GM18502 (cell line): ENCODE data around the gene POU2AF2.
"Not testable (repeated sequence)": the region's sequence is repeated elsewhere in the genome, so short reads cannot be mapped to it uniquely, and the experiment has no call there.

Source experiments
- ATAC-seq: cut with Tn5 transposase; IDR thresholded peaks from one replicate; pipeline ENCODE4 v1.9.1; 2021; ENCODE audit warnings: mild to moderate bottlenecking; ENCODE audit not compliant: unreplicated experiment, poor library complexity

POU2AF2 gene

DNA sequence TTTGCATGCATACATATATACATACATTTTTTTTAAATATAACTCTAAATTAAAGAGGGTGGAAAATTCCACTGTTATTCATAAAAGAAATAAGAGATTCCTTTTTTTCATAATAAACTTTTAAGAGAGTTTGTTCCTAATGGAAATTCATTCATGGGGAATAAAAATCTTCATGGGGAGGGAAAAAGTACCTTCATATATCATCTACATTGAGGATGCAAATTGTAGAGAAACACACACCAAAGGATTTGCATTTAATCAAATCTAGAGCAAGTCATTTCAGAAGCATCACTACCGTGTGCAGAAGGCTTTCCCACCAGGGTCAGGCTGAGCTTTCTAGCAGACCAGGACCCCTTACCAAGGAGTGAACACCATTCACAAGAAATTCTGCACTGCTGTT lies at the start of gene POU2AF2:
POU2AF2 (plus strand) TSS at position 301 of the 400 bp plus-strand sequence. CDS start 129 bp downstream, outside the sequence.
- no peak for ATAC-seq

GRCh38 chr11:111200010-111200534 lies 45.5 kb upstream of the POU2AF2 start:
- no peak for ATAC-seq

DNA sequence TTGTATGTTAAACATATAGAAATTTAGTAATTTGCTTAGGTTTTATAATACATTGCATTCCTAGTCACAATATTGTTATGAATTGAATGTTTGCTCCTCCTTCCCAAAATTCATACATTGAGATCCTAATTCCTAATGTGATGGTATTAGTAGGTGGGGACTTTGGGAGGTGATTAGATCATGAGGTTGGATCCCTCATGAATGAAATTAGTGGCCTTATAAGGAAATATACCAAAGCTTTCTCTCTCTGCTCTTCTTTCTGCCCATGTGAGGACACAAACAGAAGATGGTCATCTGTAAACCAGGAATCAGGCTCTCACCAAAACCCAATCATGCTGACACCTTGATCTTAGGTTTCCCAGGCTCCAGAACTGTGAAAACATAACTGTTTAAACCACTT lies 41.3 kb upstream of the POU2AF2 start:
- no peak for ATAC-seq

DNA sequence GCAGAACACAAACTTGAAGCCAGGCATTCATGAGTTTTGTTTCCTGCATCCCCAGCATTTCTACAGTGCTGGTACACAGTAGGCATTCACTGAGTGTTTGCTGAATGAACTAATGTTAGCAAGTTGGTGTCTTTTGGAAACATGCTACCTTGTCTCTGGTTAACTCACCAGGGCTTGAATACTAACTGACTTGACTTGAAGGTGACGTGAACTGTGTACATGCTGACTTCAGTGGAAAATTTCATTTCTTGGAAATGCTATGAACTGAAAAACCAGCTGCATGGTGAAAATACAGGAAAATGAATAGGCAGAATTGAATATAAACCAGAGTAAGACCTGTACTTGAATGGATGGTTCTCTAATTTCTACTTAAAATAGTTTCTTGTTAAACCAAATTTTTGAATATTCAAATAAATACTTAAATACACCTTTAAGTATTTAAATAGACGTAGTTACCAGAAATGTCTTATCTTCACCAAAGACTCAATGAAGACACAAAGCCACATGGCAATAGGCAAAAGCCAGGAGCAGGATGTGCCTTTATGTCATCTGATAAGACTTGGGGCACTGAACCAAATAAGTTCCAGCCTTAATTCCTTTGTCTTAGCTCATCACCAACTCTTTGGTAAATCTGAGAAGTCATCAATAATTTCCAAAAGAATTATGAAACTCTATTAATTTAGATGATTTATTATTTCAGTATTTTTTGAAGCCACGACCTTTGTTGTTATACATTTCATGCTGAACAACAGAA lies 39.7 kb upstream of the POU2AF2 start:
- no peak for ATAC-seq

DNA sequence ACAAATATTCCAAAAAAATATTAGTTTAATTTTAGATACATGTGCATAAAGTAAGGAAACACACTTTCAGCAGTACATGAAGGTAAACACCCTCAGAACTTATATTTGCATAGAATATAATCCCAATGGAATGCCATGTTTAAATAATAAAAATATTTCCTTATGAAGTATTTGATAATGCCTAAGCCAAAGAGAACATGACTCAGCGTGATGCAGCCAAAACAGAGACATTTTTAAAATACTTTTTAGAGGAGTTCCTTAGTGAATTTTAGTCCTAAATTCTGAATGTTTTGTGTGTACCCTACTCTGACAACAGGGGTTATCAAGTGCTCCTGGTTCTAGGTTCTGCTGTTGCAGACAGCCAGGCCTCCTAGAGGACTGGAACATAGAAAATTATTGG lies 39.1 kb upstream of the POU2AF2 start:
- no peak for ATAC-seq

GRCh38 chr11:111207213-111207612 lies 38.3 kb upstream of the POU2AF2 start:
- no peak for ATAC-seq

DNA sequence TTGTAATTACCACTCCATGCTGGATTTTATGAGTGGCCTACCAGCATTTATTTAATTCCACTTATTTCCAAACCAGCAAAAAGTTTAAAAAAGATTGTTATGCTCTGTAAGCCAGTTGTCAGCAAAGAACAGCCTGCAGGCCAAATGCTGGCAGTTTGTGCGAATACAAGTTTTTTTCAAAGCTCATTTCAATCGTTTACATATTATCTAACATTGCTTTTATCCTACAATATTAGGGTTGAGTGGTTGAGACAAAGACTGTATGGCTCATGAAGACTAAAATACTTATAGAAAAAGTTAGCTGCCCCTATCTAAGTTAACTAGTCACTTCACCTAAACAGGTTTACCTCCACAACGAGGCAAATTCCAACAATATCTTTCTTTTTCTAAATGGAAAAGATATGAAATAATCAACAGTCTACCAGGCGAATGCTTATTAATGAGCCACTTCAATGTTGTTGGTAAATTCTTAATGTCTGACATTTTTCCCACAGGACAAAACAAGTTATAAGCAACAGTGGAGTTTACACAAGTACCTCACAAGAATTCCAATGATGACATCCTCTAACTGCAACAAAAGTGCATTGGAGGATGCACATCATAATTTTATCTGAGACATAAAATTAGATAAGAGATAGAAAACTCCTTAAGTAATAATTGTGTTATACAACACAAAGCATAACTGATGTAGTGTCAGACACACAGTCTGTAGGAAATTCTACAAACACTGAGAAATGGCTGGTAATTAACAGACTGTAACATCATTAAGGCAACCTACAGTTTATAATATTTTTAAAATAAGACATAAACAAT lies 35.8 kb upstream of the POU2AF2 start:
- ATAC-seq = no peak

GRCh38 chr11:111213256-111213655 lies 32.3 kb upstream of the POU2AF2 start:
- no peak for ATAC-seq

- no peak for ATAC-seq
Observed at GRCh38 chr11:111220721-111221120, 24.8 kb upstream of the POU2AF2 start.

GRCh38 chr11:111221208-111221607 lies 24.3 kb upstream of the POU2AF2 start:
- no peak for ATAC-seq

GRCh38 chr11:111221936-111222335 lies 23.6 kb upstream of the POU2AF2 start:
- ATAC-seq = not testable (repeated sequence)

GRCh38 chr11:111222821-111223455 lies 22.6 kb upstream of the POU2AF2 start:
- not testable (repeated sequence) for ATAC-seq

- no peak for ATAC-seq
Observed at GRCh38 chr11:111225881-111226280, 19.6 kb upstream of the POU2AF2 start.

GRCh38 chr11:111229604-111230003 lies 15.9 kb upstream of the POU2AF2 start:
- no peak for ATAC-seq

- ATAC-seq = peak; percentile 50
Observed at GRCh38 chr11:111230122-111230465, 15.4 kb upstream of the POU2AF2 start.

- ATAC-seq = no peak
Observed at GRCh38 chr11:111231836-111232235, 13.7 kb upstream of the POU2AF2 start.

DNA sequence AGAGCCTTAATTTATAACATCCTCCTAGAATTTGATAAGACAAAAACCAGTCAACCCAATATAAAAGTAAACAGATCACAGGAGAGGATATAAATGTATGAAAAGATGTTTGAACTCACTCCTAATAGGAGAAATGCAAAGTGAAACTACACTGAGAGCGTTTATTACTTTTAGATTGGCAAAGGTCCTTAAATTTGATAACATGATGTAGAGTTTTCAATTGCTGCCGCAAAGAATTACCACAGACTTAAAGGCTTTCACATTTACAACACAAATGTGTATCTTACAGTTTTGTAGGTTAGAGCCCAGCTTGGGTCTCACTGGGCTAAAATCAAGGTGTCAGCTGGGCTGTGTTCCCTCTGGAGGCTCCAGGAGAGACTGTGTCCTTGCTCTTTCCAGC lies 9.1 kb upstream of the POU2AF2 start:
- no peak for ATAC-seq

GRCh38 chr11:111237926-111238325 lies 7.6 kb upstream of the POU2AF2 start:
- ATAC-seq = no peak

DNA sequence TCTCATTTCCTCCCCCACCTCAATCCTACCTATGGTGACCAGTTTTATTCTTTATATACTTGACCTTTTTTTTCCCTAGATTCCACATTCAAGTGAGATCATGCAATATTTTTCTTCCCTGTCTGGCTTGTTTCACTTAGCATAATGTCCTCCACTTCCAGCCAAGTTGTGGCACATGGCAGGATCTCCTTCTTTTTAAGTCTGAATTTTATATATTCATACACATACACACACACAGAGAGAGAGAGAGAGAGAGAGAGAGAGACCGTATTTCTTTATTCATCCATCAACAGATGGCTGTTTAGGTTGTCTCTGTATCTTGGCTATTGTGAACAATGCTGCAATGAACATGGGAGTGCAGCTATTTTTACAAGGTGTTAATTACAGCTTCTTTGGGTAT lies 1.4 kb downstream of the POU2AF2 start:
- ATAC-seq = no peak

- ATAC-seq = no peak
Observed at GRCh38 chr11:111250936-111251335, 5.4 kb downstream of the POU2AF2 start.

- no peak for ATAC-seq
Observed at GRCh38 chr11:111253131-111253530, 7.6 kb downstream of the POU2AF2 start.
